GM06990 (cell line): ENCODE measurements around the gene IL12B.
A peak's percentile ranks its signal among the peaks of the same experiment; 100 is the strongest.
"Not testable (repeated sequence)": the region's sequence is repeated elsewhere in the genome, so short reads cannot be mapped to it uniquely, and the experiment has no call there.

Experiments
- DNase-seq: peaks from one replicate; pipeline ENCODE4 v3.0.0-alpha.2; 2011; ENCODE audit not compliant: insufficient read length; ENCODE audit errors: extremely low read depth
- H3K27me3 ChIP-seq: replicated peaks from 2 replicates; pipeline ENCODE4 v1.6.0; 2011; ENCODE audit warnings: low read length; ENCODE audit not compliant: control insufficient read depth, insufficient read depth
- H3K36me3 ChIP-seq: 2 replicates; pipeline ENCODE4 v1.5.1; 2011; ENCODE audit warnings: low read length; ENCODE audit not compliant: control insufficient read depth, insufficient read depth
- H3K4me3 ChIP-seq: replicated peaks from 2 replicates; pipeline ENCODE4 v1.5.1; 2011; ENCODE audit warnings: low read depth, mild to moderate bottlenecking, control low read depth, low read length
- TF ChIP-seq, protein P1 (sequence below): IDR thresholded peaks from 2 replicates; pipeline ENCODE4 v1.5.1; 2011; ENCODE audit warnings: low read length, control low read depth, mild to moderate bottlenecking, inconsistent platforms; ENCODE audit not compliant: insufficient read depth, poor library complexity, severe bottlenecking

IL12B gene

DNA sequence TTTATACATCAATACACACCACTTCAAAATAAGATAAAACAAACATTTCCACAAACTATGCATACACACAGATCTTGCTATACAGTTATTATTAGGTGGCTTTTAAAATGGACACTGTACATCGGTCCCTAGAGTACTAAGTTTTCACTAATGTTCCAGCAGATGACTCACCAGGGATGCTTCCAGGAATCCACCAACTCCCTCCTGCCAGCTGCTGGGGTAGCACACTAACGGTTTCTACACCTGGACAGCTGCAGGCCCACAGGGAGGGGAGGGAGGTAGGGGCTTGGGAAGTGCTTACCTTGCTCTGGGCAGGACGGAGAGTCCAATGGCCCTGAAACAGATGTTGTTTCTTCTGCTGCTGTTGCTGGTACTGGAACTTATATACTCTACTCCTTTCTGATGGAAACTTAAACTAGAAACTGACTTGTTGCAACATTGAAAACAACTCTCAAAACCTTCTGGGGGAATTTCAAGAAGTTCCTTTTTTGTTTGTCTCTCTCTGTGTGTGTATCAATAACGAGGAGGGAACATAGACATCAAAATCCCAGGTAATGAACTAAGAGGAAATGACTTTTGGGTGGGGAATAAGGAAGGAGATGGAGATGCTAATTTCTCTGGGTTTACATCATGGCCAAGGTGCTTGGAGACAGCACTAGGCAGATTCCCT lies at the start of gene IL12B:
Gene IL12B, minus strand, starts transcription at position 357 of the 670 bp plus-strand sequence. CDS start 3,705 bp downstream, outside the sequence.
- TF ChIP-seq, protein P1, sequence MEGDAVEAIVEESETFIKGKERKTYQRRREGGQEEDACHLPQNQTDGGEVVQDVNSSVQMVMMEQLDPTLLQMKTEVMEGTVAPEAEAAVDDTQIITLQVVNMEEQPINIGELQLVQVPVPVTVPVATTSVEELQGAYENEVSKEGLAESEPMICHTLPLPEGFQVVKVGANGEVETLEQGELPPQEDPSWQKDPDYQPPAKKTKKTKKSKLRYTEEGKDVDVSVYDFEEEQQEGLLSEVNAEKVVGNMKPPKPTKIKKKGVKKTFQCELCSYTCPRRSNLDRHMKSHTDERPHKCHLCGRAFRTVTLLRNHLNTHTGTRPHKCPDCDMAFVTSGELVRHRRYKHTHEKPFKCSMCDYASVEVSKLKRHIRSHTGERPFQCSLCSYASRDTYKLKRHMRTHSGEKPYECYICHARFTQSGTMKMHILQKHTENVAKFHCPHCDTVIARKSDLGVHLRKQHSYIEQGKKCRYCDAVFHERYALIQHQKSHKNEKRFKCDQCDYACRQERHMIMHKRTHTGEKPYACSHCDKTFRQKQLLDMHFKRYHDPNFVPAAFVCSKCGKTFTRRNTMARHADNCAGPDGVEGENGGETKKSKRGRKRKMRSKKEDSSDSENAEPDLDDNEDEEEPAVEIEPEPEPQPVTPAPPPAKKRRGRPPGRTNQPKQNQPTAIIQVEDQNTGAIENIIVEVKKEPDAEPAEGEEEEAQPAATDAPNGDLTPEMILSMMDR: no peak
- DNase-seq: no peak
- Histone ChIP-seq H3K36me3 (no peaks in the 10 kb centered on the region), H3K27me3 (no peaks in the 10 kb centered on the region; the same call in 1 of the 2 replicates), H3K4me3 (peak within 1 kb of the TSS; percentile 57)

DNA sequence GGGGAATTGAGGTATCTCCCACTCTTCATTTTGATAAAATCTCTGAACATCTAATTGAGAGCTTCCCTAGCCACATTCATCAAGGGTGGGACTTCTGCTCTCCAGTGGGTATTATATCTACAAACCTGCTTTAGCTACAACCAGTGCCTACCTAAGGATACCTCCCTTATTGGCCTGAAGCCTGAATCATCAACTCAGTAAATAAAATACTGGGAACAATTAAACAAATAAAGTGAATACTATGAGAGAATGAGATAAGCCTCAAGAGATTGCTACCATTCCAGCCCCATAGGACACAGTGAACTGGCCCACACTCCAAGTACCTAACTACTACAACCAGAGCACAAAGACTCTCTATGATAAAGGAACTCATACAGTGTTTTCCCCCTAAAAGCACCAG lies 47.4 kb upstream of the IL12B start:
- TF ChIP-seq, protein P1: no peak
- no peak for DNase-seq
- H3K27me3 ChIP-seq: no peaks in the 10 kb centered on the region
- H3K4me3 ChIP-seq: no peak overlapping the region
- H3K36me3 ChIP-seq: no peaks in the 10 kb centered on the region

DNA sequence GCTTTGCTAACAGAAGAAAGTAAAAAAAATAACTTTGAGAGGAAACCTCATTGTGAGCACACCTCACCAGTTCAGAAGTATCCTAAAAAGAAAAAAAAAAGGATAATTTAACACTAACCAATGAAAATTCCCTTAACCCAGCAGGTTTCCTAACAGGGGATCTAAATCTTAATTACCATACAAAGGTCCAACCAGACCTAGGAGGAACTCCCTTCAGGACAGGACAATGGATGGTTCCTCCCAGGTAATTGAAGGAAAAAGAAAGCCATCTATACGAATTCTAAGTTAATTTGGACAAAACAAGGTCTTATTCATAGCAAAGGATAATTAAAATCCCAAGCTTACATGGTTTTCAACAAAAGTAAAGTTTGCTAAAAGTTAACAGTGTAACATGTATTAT lies 37.6 kb upstream of the IL12B start:
- not testable (repeated sequence) for H3K27me3 ChIP-seq, H3K36me3 ChIP-seq, DNase-seq, H3K4me3 ChIP-seq

DNA sequence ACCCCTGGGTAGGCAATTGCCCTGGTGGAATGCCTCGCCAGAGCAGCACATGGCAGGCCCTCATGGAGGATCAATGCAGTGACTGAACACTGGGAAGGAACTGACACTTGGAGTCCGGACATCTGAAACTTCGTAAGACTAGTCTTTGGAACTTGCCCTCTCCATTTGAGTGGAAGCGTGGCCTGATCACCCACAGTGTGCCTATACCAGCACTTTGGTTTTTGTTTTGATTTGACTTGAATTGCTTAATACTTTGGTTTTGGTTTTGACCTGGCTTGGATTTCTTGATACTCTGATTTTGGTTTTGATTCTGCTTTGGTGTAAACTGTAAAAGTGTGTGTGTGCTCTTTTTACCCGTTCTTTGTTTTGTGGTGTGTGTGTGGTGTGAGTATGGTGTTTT lies 36.5 kb upstream of the IL12B start:
- DNase-seq: not testable (repeated sequence)

DNA sequence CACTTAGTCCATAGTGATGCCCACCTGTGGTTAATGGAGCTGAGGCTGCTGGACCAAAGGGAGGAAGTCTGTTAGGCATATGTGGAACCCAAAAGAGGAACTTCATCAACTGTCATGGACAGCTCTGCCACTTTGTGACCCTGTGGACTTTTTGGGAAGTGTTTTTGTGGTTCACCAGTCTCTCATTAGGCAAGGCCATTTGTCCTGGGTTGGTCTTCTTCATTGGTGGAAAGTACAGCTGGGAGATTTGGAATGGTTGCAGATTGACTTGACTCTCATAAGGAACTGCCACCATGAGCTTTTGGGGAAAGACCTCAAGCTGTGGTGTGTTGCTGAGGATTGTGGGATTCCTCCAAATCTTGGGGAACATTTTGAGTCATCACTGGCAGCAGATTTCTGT lies 31.9 kb upstream of the IL12B start:
- TF ChIP-seq, protein P1: no peak
- Histone ChIP-seq H3K4me3 (no peak overlapping the region), H3K27me3 (no peaks in the 10 kb centered on the region), H3K36me3 (no peaks in the 10 kb centered on the region)
- no peak for DNase-seq

More for the DNA sequence above, 36.5 kb upstream of the IL12B start:
- H3K27me3 ChIP-seq, H3K36me3 ChIP-seq, H3K4me3 ChIP-seq: not testable (repeated sequence)

DNA sequence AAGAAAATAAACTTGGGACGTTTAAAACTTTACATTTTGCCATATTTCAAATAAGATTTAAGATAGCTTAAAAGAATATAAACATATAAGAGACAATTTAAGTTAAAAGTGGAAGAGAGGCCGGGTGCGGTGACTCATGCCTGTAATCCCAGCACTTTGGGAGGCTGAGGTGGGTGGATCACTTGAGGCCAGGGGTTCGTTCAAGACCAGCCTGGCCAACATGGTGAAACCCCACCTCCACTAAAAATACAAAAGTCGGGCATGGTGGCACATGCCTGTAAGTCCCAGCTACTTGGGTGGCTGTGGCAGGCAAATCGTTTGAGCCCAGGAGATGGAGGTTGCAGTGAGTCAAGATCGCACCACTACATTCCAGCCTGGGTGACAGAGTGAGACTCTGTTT lies 29.6 kb upstream of the IL12B start:
- not testable (repeated sequence) for H3K36me3 ChIP-seq, DNase-seq, H3K4me3 ChIP-seq, H3K27me3 ChIP-seq

DNA sequence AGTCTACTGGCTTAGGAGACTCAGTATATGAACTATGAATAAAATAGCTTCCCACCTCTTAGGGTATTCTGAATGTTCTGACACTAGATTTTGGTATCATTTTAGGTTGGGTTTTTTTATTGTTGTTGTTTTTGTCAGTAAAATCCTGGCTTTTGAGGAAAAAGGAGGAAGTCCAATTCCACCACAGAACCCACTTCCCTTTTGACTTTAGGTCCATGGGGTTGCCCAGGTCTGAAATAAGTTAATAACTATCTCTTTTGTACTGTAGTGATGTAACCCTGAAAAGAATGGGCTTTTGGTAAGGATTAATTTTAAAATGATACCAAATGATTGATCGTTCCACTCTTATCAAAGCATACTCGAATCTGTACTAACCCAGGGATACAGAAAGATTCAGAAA lies 29.1 kb upstream of the IL12B start:
- H3K27me3 ChIP-seq: no peaks in the 10 kb centered on the region
- H3K36me3 ChIP-seq: no peaks in the 10 kb centered on the region
- H3K4me3 ChIP-seq: no peak overlapping the region
- DNase-seq: no peak
- TF ChIP-seq, protein P1: no peak
